Subcutaneous adipose tissue (tissue), 4 donors: ENCODE data around the gene EXOC3L2. TPM values are rescaled to one million over a fixed set of nuclear protein-coding genes. Genes with fewer than 3 reads are reported as not detected.

Experiments
- CTCF ChIP-seq: fragments of 450-650 bp; IDR thresholded peaks from one replicate; pipeline ENCODE4 v1.5.1; 2016; ENCODE audit warnings: low read depth, mild to moderate bottlenecking, control low read depth, antibody characterized with exemption, moderate library complexity
- total RNA-seq, 4 donors: library from RNA; depleted of rRNA; stranded (reverse); fragments of >200 nt; gene quantifications; one replicate each; pipeline ENCODE4 v1.1.0, GENCODE V29; 2016

Gene EXOC3L2
- total RNA-seq, 4 donors from 2014 or later: 0.44 to 2.6 (median 0.91) TPM

DNA sequence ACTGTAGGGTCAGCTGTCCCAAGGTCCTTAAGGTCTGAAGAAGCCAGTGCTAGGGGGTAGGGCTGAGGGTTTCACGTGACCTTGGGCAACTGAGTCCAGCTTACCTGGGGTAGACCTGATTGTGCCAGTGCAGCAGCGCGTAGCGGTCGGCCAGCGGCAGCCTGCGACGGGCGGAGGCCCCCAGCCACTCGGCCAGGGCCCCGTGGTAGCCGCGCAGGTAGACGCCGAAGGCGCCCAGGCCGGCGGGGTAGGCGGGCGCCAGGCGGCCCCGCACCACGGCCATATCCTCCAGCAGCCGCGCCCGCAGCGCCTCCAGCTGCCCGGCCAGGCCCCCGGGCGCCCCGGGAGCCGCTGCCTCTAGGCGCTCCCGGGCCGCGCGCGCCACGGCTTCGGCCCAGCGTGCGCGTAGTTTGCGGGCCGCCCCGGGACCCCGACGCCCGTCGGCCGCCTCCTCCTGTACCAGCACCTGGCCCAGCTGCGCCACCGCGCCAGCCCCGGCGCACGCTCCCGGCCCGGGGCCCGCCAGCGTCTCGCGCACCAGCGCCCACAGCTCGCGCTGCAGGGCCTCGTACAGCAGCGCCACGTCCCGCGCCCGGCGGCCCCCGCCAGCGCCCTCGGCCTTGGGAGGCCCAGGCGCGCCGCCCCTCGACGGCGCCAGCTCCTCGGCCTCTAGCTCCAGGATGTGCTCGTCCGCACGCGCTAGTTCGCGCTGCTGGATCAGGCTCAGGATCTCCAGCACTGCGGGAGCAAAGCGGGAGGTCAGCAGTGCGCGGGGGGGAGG lies 10.9 kb downstream of the EXOC3L2 start:
- TF ChIP-seq CTCF: no peak

GRCh38 chr19:45231891-45232290 lies 13.3 kb downstream of the EXOC3L2 start:
- no peak for TF ChIP-seq CTCF

- TF ChIP-seq CTCF: no peak
Measured at GRCh38 chr19:45224645-45225044, 20.6 kb downstream of the EXOC3L2 start.

DNA sequence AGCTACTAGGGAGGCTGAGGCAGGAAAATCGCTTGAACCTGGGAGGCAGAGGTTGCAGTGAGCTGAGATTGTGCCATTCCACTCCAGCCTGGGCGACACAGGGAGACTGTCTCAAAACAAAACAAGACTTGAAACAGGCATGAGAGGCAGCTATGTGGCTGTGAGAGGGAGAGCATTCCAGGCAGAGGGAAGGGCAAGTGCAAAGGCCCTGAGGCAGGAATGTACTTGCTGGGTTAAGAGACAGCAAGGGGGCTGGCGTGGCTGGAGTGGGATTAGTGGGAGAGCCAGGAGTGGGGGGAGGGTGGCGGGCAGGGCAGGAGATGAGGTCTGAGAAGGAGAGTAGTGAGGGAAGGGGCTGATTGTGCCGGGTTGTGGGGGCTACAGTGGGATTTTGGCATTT lies 21.3 kb downstream of the EXOC3L2 start:
- no peak for TF ChIP-seq CTCF

GRCh38 chr19:45222724-45223123 lies 22.5 kb downstream of the EXOC3L2 start:
- TF ChIP-seq CTCF: no peak

DNA sequence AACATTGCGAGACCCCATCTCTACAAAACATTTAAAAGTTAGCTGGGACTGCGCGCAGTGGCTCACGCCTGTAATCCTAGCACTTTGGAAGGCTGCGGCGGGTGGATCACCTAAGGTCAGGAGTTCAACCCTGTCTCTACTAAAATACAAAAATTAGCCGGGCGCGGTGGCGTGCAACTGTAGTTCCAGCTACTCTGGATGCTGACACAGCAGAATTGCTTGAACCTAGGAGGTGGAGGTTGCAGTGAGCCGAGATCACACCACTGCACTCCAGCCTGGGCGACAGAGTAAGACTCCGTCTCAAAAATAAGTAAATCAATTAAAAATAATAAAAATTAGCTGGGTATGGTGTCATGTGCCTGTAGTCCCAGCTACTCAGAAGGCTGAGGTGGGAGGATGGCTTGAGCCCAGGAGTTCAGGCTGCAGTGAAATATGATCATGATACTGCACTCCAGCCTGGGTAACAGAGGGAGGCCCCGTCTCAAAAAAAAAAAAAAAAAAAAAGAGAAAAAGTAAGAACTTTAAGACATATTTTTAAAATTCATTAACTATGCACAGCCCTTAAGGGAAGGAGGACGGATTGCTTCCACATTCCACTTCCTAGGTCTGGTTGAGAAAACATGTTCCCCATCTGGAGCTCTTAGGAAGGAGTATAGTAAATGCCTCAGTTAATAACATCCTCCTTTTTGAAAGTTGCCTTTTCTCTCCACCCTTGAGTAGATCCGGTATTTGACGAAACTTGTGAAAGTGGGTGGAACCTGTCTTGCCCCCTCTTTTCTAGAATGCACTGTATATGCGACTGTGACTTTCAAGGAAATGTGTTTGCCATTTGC lies 26.1 kb downstream of the EXOC3L2 start:
- no peak for TF ChIP-seq CTCF

DNA sequence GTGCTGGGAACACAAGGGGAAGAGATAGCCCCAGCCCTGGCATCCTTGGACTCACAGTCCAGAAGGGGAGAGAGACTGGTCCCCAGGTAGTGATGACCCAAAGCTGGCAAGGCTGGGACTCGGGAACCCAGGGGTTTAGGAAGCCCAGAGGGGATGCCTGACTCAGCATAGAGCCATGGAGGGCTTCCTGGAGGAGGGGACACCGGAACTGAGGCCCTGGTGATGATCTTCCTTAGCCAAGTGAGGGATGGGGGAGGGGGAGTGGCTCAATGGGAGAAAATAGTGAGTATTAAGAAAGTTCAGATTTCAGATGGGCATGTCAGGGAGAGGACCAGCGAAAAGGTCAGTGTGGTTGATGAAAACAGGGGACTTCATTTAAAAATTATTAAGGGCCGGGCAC lies 26.8 kb downstream of the EXOC3L2 start:
- TF ChIP-seq CTCF: no peak
